Dendritic cell treated with granulocyte-macrophage colony-stimulating factor and Interleukin-4, amounts not matched to agents 40 ng/mL and 50 ng/mL, for 4 days (primary cell): ENCODE measurements around the gene PARM1.

ENCODE experiments used
- H3K27ac Mint-ChIP-seq: one replicate; pipeline ENCODE4 v1.8.0; 2022; ENCODE audit warnings: mild to moderate bottlenecking, mixed read lengths
- H3K27me3 Mint-ChIP-seq: one replicate; pipeline ENCODE4 v1.8.0; 2022; ENCODE audit warnings: mild to moderate bottlenecking, mixed read lengths
- H3K36me3 Mint-ChIP-seq: one replicate; pipeline ENCODE4 v1.8.0; 2022; ENCODE audit warnings: low read depth, mixed read lengths
- H3K4me1 Mint-ChIP-seq: one replicate; pipeline ENCODE4 v1.8.0; 2022; ENCODE audit warnings: low read depth, mixed read lengths
- H3K4me3 Mint-ChIP-seq: one replicate; pipeline ENCODE4 v1.8.0; 2022; ENCODE audit warnings: mild to moderate bottlenecking, moderate library complexity, mixed read lengths
- H3K9me3 Mint-ChIP-seq: one replicate; pipeline ENCODE4 v1.8.0; 2022; ENCODE audit warnings: mixed read lengths
- intact Hi-C: fragments of 100-400 bp; cut with micrococcal nuclease; formaldehyde crosslinking; loops from one replicate; pipeline ENCODE4 v1.15.0; 2022

The PARM1 gene

GRCh38 chr4:75037252-75037651 is 104.3 kb downstream of the PARM1 start:
- Mint-ChIP-seq H3K27ac (no peak overlapping the region), H3K9me3 (peaks cover 9% of the 10 kb centered on the region), H3K36me3 (peaks cover 17% of the 10 kb centered on the region), H3K4me3 (no peak overlapping the region), H3K4me1 (peaks cover 43% of the 10 kb centered on the region), H3K27me3 (no peaks in the 10 kb centered on the region)
- intact Hi-C loops, result loop anchor here (5.0 to 10.0 kb wide), 2 partner anchors 105 to 458 kb away; partner anchors contain the start of gene PARM1

DNA sequence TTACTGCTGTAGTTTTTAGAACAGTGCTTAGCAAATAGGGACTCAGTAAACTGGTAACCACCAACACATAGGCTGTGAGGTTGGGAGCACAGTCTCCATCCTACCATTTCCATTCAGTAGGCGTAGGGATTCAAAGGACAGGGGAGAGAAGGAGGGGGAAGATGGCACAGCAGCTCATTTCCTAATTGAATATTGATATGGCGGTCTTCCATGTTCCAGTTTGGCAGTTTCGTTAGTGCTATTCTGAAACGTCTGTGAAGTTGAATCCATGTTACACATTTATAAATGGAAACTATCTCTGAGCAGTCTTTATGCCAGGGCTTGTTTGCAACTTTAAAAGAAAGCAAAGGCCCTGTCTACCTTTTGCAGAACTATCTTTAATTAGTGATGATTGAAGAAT is 105.5 kb downstream of the PARM1 start:
- Mint-ChIP-seq H3K4me3 (no peak overlapping the region), H3K36me3 (peaks cover 17% of the 10 kb centered on the region), H3K27me3 (no peaks in the 10 kb centered on the region), H3K4me1 (peaks cover 43% of the 10 kb centered on the region), H3K9me3 (peaks cover 9% of the 10 kb centered on the region), H3K27ac (peak overlapping the region; percentile 12)
- intact Hi-C loops, result loop anchor here (5.0 to 10.0 kb wide), 2 partner anchors 106 to 456 kb away; partner anchors contain the start of gene PARM1

DNA sequence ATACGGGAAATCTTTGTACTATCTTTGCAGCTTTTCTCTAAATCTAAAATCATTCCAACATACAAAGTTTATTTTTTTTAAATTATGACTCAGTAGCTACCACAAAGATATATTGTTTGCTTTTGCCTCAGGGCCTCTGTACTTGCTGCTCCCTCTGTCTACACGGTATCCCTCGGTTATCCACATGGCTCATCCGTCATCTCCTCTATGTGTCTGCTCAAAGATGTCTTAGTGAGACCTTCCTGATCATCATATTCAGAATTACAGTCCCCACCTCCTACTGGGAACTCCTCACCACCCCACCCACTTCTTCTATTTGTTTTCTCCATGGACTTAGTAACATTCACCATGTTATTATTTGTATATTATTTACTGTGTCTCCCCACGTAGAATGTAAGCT is 107.8 kb downstream of the PARM1 start:
- no peak overlapping the region for H3K4me3 Mint-ChIP-seq
- peaks cover 15% of the 10 kb centered on the region for H3K36me3 Mint-ChIP-seq
- H3K4me1 Mint-ChIP-seq, result peaks cover 35% of the 10 kb centered on the region
- peaks cover 2% of the 10 kb centered on the region for H3K27me3 Mint-ChIP-seq
- peak overlapping the region; percentile 44 for H3K27ac Mint-ChIP-seq
- peaks cover 12% of the 10 kb centered on the region for H3K9me3 Mint-ChIP-seq
- intact Hi-C loops, result no loop called here

GRCh38 chr4:75042601-75043208 is 109.8 kb downstream of the PARM1 start:
- H3K36me3 Mint-ChIP-seq, result peaks cover 19% of the 10 kb centered on the region
- intact Hi-C loops, result no loop called here
- H3K27me3 Mint-ChIP-seq, result peaks cover 2% of the 10 kb centered on the region
- H3K9me3 Mint-ChIP-seq, result peaks cover 12% of the 10 kb centered on the region
- no peak overlapping the region for H3K4me3 Mint-ChIP-seq
- peaks cover 33% of the 10 kb centered on the region for H3K4me1 Mint-ChIP-seq
- H3K27ac Mint-ChIP-seq, result no peak overlapping the region

GRCh38 chr4:75046226-75046625 is 113.3 kb downstream of the PARM1 start:
- no peak overlapping the region for H3K4me3 Mint-ChIP-seq
- peaks cover 26% of the 10 kb centered on the region for H3K4me1 Mint-ChIP-seq
- intact Hi-C loops, result no loop called here
- peaks cover 13% of the 10 kb centered on the region for H3K36me3 Mint-ChIP-seq
- peaks cover 5% of the 10 kb centered on the region for H3K27me3 Mint-ChIP-seq
- peaks cover 12% of the 10 kb centered on the region for H3K9me3 Mint-ChIP-seq
- H3K27ac Mint-ChIP-seq, result peak overlapping the region; percentile 17

GRCh38 chr4:75046641-75047040 is 113.7 kb downstream of the PARM1 start:
- Mint-ChIP-seq H3K4me1 (peaks cover 22% of the 10 kb centered on the region), H3K36me3 (peaks cover 13% of the 10 kb centered on the region), H3K9me3 (peaks cover 12% of the 10 kb centered on the region), H3K27me3 (peaks cover 5% of the 10 kb centered on the region), H3K27ac (peak overlapping the region; percentile 17), H3K4me3 (no peak overlapping the region)
- intact Hi-C loops, result no loop called here

DNA sequence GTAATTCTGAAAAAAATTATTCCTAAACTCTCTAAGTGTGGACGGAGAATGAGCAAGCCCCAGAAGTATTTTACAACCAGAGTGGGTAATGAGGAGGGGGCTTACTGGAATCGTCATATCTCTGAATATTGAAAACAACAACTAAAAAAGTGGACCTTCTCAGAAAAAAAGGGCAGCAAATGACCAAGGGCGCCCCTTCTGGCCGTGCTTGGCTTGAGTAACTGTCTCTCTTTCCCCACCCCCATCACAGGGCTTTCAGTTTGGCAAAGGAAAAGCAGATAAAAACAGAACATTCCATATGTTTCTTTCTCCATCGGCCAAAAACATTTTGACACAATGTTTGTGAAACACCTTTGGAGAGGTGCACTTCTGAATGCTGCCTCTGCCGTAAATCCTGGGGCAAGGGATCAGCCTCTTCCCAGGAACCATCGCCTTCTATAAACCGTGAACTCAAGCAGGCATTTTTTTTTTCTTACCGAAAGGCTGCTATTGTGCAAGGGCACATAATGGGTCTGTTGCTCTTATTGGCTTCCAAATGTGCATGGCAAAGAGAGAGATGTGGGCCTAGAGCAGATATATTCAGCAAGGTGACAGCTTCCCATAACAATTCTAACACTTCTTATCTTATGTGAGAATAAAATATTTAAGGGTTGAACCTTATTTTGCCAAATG is 115.4 kb downstream of the PARM1 start:
- peaks cover 13% of the 10 kb centered on the region for H3K36me3 Mint-ChIP-seq
- intact Hi-C loops, result no loop called here
- H3K4me3 Mint-ChIP-seq, result no peak overlapping the region
- H3K27me3 Mint-ChIP-seq, result peaks cover 7% of the 10 kb centered on the region
- peaks cover 12% of the 10 kb centered on the region for H3K9me3 Mint-ChIP-seq
- H3K27ac Mint-ChIP-seq, result no peak overlapping the region
- peaks cover 21% of the 10 kb centered on the region for H3K4me1 Mint-ChIP-seq

- Mint-ChIP-seq H3K27me3 (peaks cover 8% of the 10 kb centered on the region), H3K4me1 (peaks cover 12% of the 10 kb centered on the region), H3K27ac (no peak overlapping the region), H3K4me3 (no peak overlapping the region), H3K9me3 (no peaks in the 10 kb centered on the region), H3K36me3 (no peaks in the 10 kb centered on the region)
- intact Hi-C loops, result no loop called here
These were observed 118.5 kb downstream of the PARM1 start for GRCh38 chr4:75051431-75051830.

DNA sequence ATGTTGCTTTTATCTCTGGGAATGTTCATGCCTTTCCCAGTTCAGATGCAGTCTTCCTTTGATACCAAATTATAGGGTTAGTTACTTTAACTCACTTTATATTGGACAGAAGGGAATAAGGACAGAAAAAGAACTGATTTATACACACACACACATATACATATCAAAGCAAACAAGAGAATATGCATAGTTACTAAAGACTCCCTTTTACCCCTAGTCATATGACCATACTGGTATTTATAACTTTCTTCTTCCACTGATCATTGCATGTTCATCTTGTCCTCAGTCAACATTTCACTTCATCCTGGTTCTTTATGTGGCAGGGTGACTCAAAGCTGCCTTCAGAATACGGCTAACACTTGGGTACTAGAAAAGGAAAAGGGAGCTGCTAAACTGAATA is 120.4 kb downstream of the PARM1 start:
- Mint-ChIP-seq H3K27me3 (peaks cover 8% of the 10 kb centered on the region), H3K4me1 (peaks cover 5% of the 10 kb centered on the region), H3K36me3 (no peaks in the 10 kb centered on the region), H3K27ac (no peak overlapping the region), H3K4me3 (no peak overlapping the region), H3K9me3 (no peaks in the 10 kb centered on the region)
- intact Hi-C loops, result no loop called here

- Mint-ChIP-seq H3K27ac (no peak overlapping the region), H3K27me3 (peaks cover 8% of the 10 kb centered on the region), H3K4me1 (peaks cover 5% of the 10 kb centered on the region), H3K36me3 (no peaks in the 10 kb centered on the region), H3K4me3 (no peak overlapping the region), H3K9me3 (no peaks in the 10 kb centered on the region)
- intact Hi-C loops, result no loop called here
These were observed 121.2 kb downstream of the PARM1 start for GRCh38 chr4:75054078-75054477.

- no peak overlapping the region for H3K4me3 Mint-ChIP-seq
These were observed 123.4 kb downstream of the PARM1 start for GRCh38 chr4:75056277-75056676.

GRCh38 chr4:75057369-75057768 is 124.5 kb downstream of the PARM1 start:
- Mint-ChIP-seq H3K36me3 (no peaks in the 10 kb centered on the region), H3K9me3 (no peaks in the 10 kb centered on the region), H3K4me1 (peaks cover 5% of the 10 kb centered on the region), H3K27ac (no peak overlapping the region), H3K27me3 (peaks cover 12% of the 10 kb centered on the region), H3K4me3 (no peak overlapping the region)
- intact Hi-C loops, result no loop called here

More at GRCh38 chr4:75056277-75056676, 123.4 kb downstream of the PARM1 start:
- peaks cover 10% of the 10 kb centered on the region for H3K27me3 Mint-ChIP-seq
- intact Hi-C loops, result no loop called here
- H3K36me3 Mint-ChIP-seq, result no peaks in the 10 kb centered on the region
- H3K4me1 Mint-ChIP-seq, result peaks cover 5% of the 10 kb centered on the region
- H3K27ac Mint-ChIP-seq, result no peak overlapping the region
- H3K9me3 Mint-ChIP-seq, result no peaks in the 10 kb centered on the region

GRCh38 chr4:75058486-75058885 is 125.6 kb downstream of the PARM1 start:
- Mint-ChIP-seq H3K27ac (no peak overlapping the region), H3K27me3 (peaks cover 11% of the 10 kb centered on the region), H3K9me3 (no peaks in the 10 kb centered on the region), H3K4me1 (peaks cover 5% of the 10 kb centered on the region), H3K36me3 (no peaks in the 10 kb centered on the region), H3K4me3 (no peak overlapping the region)
- intact Hi-C loops, result no loop called here

- Mint-ChIP-seq H3K27ac (no peak overlapping the region), H3K4me3 (no peak overlapping the region), H3K36me3 (no peaks in the 10 kb centered on the region), H3K27me3 (peaks cover 10% of the 10 kb centered on the region), H3K9me3 (no peaks in the 10 kb centered on the region), H3K4me1 (peaks cover 7% of the 10 kb centered on the region)
- intact Hi-C loops, result no loop called here
These were observed 130.5 kb downstream of the PARM1 start for GRCh38 chr4:75063433-75063832.
